HG03442 (cell line): ENCODE results near the gene YKT6.
"Not testable (repeated sequence)": the region's sequence is repeated elsewhere in the genome, so short reads cannot be mapped to it uniquely, and the experiment has no call there.

Experiments used
- ATAC-seq: cut with Tn5 transposase; IDR thresholded peaks from one replicate; pipeline ENCODE4 v1.9.1; 2021; ENCODE audit warnings: mild to moderate bottlenecking, moderate library complexity; ENCODE audit not compliant: unreplicated experiment

YKT6 gene

DNA sequence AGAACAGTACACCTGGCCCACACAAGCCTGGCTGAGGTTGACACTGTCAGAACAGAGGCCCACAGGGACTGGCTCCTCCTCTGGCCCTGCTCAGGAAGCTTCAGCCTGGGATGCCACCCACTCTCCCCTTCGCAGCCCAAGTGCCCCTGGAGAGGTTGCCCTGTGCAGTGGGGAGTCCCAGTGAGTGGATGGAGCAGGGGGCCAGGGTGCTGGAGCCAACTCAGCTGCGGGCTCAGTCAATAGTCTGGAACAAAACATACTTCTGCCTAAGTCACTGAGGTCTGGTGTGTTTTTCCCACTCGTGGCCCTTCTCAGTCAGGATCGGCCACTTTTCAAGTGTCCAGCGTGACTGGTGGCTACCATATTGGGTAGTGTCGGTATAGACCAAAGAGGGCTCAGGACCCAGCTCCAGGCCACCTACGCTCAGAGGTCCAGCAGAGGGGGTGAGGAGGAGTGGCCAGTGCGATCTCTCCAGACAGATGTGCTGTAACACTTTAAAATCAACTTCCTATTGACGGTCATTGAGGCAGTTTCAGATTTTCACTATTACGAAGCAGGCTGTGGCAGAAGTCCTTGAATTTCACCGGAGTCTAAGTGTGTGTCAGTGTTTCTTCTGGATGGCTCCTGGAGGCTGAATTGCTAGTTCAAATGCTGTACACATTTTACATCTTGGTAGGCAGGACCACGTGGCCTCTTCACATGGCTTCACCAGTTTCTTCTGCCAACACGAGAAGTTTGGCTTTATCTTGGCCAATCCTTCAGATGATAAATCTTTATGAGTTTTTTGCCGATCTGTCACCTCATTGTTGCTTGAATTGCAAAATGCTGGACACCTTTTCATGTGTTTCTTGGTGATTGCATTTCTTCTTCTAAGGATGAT is 10.5 kb upstream of the YKT6 start:
- no peak for ATAC-seq

DNA sequence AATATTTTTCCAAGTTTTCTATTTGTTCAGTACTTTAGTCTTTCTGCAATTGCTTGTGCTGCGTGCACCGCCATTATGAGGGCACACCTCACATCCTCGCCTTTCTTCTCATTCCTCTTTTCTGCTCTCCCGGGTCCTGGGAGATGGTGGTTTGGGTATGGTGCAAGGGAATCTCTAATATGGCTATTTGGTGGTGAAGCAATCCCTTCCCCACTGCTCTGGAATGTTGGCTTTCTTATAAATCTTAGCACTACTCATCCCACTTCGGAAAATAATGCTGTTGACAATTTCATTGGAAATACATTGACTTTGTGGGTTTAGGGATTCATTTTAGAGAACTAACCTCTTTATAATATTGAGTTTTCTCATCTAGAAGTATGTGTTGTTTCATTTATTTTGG is 9.6 kb upstream of the YKT6 start:
- ATAC-seq = no peak

DNA sequence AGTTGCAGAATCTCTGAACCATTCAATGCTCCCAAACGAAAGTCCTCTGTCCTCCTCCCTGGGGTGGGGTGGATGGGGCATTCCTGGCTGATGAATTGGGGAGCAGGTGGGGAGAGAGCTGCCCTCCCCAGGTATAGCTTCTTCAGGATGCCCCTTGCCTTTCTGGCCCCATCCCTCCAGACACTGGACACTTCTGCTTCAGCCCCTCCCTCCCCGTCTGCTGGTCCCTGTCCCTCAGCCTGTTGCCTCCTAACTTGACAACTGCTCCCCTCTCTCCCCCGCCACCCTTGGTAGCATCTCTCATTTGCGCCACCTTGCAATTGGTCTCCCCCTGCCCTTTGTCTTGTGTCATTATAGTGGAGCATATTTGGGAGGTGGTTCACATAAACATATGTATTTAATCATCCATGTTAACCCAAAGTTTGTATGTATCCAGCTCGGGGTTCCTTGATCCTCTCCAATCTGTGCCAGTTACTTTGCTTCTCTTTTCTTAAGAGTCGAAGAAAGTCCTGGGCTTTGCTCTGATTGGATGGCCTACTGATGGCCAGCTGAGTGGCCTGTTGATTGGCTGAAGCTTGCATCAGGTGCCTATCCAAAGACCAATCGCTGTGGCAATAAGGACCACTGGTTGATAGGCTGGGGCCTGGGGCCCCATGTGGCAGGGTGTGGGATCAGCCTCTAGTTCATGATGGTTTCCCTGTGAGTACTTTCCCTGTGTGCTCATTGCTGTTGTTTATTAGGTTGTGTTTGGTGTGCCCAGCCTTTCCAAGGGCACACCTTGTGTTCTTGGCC is 7.6 kb upstream of the YKT6 start:
- no peak for ATAC-seq

DNA sequence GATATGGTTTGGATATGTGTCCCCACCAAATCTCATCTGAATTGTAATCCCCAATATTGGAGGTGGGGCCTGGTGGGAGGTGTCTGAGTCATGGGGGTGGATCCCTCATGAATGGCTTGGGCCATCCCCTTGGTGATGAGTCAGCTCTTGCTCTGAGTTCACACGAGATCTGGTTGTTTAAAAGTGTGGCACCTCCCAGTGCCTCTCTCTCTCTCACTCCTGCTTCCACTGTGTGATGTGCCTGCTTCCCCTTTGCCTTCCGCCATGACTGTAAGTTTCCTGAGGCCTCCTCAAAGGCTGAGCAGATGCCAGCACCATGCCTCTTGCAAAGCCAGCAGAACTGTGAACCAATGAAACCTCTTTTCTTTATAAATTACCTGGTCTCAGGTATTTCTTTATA is 6.7 kb upstream of the YKT6 start:
- ATAC-seq = no peak

DNA sequence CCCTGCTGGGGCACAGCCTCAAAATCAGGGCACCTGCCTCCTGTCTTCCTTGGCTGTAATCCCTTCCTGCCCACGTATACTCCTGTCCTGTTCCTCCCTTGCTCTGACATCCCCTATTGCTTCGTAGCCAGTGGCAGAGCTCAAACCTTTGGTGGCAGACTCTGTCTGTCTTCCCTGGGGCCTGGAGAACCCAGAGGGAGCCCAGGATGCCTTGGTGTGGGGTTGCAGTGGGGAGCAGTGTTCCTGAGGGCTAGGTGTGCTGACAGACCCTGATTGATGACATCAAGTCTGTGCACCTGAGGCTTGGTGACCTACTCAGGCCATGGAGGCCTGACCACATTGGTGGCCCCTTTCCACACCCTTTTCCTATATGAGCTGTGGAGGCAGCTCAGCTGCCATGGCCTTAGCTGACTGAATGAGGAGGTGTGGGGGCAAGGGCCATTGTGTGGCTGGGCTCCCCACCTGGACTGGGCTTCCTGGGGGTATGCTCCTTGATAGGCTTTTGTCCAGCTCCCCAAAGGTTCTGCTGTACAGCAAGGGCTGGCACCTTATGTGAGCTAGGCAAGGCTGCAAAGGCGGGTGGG is 6.1 kb upstream of the YKT6 start:
- no peak for ATAC-seq

DNA sequence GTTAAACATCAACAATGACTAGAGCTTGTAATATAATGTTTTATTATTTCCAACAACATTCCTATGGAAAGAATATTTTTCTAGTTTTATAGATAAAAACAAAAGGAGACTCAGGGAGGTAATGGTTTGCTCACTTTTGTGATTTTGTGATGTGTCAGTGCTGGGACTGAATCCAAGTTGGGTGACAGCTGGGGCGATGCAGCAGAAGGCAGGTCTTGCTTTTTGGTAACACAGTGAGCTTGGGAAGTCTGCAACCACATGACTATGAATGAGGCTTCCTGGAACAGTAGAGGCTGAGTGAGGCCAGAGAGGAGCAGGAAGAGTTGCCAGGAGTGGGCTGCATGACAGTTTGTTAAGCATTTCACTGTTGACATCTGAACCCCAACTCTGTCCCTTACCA is 4.9 kb upstream of the YKT6 start:
- ATAC-seq = no peak

DNA sequence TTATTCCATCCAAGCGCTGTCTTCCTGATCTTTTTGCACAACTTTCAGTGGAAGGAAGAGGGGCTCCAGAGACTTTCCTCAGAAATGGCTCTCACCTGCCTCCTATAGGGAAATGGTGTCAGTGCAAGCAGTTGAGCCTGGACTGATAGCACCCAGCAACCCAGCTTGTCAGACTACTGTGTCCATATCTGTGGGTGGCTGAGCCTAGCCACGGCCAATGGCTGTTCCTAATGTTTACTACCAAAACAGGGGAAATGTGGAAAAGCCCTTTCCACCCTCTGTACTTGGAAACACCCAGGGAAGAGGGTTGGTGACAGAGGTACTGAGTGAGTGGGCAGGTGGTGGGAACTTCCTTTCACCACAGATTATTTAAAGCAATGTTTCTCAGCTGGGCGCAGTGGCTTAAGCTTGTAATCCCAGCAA is 4.3 kb upstream of the YKT6 start:
- ATAC-seq = peak; percentile 31

DNA sequence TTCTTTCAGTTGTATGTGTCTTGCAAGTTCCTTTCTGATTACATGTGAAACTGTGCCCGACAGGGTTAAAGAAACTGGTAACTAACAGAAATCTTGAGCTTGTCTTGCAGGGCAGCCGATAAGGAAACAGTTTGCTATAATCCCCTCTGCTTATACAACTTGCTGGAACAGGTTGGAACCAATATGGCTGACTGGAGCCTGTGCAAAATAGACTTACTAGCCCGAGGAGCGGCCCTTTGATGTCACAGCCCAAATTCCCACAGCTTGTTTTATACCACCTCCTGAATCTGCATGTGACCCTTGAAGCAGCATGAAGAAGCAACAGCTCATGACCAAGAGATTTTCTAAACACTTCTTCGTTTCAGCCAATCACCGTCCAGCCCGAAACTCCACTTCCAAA is 3.3 kb upstream of the YKT6 start:
- no peak for ATAC-seq

DNA sequence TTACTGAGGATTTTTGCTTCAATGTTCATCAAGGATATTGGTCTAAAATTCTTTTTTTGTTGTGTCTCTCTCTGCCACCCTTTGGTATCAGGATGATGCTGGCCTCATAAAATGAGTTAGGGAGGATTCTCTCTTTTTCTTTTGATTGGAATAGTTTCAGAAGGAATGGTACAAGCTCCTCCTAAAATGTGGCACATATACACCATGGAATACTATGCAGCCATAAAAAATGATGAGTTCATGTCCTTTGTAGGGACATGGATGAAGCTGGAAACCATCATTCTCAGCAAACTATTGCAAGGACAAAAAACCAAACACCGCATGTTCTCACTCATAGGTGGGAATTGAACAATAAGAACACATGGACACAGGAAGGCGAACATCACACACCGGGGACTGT is 615 bp upstream of the YKT6 start:
- ATAC-seq = not testable (repeated sequence)

DNA sequence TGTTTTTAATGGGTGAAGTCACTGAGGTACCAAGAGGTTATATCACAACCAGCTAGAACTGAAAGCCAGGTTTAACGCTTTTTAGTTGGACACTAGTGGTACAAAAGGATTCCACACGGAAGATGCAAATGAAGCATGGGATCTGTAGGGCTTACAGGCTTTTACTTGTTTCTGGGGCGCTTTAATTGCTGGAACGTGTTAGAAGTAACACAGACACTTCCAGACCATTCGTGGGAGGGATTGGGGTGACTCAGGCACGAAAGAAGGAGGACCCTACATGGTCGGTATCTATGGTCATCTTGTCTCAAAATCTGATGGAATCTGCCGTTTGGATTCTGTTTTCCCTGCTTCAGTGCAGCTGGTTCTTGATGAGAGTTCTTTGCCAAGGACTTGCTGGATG is 1.0 kb downstream of the YKT6 start:
- ATAC-seq = no peak

DNA sequence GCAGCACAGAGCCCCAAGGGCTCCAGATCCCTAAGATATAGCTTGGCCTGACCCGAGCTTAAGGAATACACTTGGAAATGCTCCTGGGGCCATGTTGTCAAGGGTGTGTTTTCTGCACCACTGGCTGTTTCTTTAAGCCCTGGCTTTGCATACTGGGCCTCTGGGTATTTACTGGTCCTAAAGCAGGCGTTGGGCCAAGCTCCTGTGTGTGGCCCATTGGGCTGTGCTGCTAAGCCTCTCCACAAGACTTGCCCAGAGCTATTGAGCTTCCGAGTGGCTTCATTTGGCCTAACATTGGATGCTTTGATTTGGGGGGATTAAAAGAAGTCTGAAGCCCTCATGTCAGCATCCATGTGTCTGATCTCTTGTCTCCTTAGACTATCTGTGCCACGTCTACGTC is 5.2 kb downstream of the YKT6 start:
- ATAC-seq = no peak

DNA sequence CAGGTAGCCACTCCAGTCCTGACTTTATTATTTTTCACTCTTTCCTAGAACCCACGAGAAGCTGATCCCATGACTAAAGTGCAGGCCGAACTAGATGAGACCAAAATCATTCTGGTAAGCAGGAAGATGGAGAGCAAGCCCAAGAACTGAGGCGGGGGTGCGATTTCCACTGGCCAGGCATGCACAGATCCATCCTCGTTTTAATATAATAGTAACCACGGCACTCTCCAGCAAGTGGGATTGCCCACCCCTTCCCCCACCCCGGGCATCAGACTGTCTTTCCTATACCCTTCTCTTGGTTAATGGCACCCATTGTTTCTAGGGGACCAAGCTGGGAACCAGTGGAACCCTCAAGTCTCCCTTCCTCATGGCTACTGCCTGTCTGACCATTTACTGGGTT is 7.3 kb downstream of the YKT6 start:
- no peak for ATAC-seq

DNA sequence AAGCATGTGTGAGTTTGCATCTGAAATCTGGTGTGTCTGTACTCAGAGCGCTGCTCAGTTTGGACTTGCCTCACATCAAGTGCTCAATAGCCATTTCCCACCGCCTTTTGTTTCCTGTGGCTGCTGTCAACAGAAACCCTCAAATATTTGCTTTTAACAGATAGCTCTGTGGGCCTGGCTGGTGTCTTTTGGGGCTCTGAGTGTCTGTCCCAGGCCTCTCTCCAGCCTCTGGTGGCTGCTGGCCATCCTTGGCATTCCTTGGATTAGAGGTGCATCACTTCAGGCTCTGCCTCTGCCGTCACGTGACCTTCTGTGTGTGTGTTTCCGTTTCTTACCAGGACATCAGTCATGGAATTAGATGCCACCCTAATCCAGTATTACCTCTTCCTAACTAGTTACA is 9.3 kb downstream of the YKT6 start:
- ATAC-seq = no peak

DNA sequence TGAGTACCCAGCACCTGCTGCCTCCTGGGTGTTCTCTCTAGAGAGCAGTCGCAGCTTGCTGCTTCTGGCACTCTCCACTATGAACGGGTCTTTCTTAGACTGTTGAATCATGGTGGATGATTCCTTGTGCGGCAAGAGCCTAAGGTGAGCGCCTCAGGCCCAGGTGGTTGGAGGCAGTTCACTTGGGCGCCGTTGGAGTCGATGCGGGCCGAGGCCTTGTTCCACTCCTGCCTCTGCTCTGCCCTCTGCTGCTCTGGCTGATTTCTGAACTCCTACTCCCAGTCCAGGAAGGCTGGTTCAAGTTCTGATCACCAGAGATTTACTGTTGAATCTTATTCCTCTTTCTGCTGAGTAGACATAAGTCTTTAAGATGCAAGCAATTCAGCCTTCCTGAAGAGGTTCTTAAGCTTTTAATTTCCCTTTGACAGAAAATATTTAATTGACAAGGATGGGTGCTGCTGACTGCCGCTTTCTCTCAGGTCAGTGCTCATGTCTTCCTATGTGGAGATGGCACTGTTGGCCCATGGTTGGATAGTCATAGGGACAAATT is 10.4 kb downstream of the YKT6 start:
- ATAC-seq = no peak

DNA sequence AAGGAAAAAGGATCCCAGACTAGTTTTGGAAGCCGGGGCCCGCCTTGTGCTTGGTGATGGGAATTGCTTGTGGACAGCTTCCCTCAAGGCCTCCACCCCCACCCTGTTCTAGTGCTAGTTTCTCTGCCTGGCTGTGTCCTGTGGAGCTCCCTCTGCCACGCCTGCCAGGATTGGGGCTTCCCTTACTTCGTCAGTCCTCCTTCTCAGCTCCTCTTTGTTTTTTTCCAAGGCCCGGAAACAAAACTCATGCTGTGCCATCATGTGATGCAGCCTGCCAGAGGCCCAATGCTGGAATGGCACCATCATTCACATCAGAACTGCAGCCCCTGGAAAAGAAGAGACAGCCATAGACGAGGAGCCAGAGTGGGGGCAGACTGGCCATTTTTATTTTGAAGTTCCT is 11.2 kb downstream of the YKT6 start:
- no peak for ATAC-seq

DNA sequence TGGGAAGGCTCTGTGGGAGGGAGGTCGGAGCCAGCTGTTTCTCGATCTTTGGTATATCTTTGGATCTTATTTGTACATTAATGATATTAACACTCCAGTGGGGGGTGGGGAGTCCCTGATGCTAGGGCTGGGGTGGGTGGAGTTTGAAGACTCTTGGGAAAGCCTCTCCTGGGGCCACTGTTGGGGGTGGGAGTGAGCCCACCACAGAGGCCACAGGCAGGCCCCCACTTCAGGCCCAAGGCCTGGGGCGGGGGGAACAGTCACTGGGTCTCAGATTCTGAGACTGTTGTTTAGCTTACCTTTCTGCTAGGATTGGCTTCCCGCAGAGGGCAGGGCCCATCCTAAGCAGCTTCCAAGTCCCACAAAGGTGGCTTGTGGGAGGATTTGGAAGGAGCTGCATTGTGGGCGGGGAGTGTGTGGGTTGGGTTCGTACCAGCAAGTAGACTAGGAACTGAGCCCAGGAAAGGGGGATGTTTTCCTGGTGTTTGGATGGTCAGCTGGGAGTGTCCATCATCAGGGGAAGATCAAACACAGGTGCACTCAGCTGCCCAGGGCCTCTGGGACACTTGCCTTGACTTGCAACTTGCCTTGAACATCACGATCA is 11.9 kb downstream of the YKT6 start:
- ATAC-seq = no peak

DNA sequence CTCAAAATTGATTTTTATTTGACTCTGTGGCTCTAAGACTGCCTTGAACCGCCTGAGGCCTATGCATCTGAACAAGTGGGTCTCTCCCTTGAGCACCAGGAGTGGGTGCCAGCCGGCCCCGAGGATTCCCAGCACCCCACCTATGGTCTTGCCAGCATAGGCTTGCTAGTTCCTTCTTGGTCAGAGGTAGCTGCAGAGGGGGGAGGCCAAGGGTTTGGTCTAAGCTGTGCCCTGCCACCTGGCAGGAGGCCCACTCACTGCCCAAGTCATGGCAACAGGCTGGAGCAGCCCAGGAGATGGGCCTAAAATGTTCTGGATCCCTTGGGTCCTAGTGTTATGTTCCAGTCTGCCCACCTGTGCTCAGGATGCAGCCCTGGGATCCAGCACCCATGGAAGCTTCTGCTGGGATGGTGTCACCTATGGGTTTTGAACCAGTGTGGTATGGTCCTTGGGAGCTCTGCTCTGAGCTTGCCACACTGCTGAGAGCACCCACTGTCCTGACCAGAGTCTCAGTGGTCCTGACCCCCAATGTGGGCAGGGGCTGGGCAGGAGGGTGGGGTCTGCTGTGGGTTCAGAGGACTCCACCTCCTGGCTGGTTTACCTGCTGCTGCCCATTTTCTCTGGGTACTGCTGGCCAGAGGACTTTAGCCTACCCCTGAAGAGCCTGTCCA is 12.6 kb downstream of the YKT6 start:
- no peak for ATAC-seq

DNA sequence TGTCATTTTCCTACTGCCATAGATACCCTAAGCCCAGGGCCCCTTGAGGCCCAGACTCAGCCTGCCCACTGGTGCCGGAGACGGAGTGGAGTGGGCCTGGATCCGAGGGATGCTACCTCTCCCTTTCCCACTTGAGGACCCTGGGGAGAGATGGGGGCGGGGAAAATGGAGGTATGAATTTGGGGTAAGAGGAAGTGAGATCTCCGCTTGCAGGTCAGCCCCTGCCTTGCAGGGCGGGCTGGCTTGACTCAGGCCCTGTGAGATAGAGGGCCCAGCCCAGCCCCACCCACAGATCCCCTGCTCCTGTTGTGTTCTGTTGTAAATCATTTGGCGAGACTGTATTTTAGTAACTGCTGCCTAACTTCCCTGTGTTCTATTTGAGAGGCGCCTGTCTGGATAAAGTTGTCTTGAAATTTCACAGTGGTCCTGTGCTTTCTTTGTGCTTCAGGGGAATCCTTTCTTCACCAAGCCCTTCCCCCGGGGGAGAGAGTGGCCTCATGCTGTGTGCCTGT is 13.2 kb downstream of the YKT6 start:
- ATAC-seq = no peak

DNA sequence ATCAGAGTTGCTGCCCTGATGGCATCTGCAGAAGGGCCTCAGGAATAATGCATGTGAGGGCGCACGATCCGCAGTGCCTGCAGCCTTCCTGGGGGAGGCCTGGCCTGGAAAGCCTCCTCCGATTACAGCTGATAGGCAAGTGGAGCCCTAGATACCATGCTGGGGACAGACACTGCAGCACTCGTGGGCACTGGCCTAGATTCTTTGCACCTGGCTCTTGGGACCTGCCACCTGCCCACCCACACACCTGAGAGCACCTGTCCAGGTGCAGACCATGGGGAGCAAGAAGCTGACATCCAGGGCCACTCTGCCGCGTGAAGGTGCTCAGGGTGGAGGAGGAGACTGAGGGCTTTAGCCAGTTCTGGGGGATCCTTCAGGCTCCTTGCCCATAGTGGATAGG is 14.8 kb downstream of the YKT6 start:
- ATAC-seq = no peak

DNA sequence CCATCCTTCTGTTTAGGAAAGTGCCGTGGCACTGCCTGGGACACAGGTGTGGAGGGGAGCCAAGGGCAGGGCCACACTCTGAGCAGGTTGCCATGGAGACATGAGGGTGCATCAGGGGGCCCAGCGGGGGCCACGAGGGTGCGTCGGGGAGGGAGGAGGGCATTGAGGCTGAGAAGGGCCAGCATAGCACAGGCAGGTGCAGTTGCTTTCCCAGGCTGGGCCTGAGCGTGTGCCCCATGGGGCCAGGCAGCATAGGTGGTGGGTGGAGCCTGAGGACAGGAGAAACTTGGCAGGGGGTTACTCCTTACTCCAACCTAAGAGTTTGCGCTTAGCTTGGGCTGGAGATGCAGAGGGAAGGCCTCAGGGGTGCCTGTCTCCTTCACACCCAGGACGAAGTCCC is 15.2 kb downstream of the YKT6 start:
- no peak for ATAC-seq
